A673 (cell line): Measurements from ENCODE around the gene SYNGR2. TPM values are rescaled to one million over a fixed set of nuclear protein-coding genes. Genes with fewer than 3 reads are reported as not detected.

ENCODE experiments used
- BruUV-seq: library from RNA; stranded (reverse); fragments of 400-500 nt; replicated peaks from 2 replicates; lab custom pipeline; 2021; lab: Mats Ljungman, UMichigan
- CTCF ChIA-PET: fragments of 300-600 bp; sonication (Branson Sonifier 250); formaldehyde crosslinking; loops from one replicate; lab custom pipeline; 2022; ENCODE audit warnings: antibody characterized with exemption; lab: Charles Lee
- POLR2A ChIA-PET: fragments of 300-600 bp; sonication (Branson Sonifier 250); formaldehyde crosslinking; loops from one replicate; lab custom pipeline; 2022; ENCODE audit warnings: antibody characterized with exemption; ENCODE audit not compliant: low non-redundant PET; lab: Charles Lee
- DNase-seq: peaks from one replicate; pipeline ENCODE4 v3.0.0-alpha.2; 2015; ENCODE audit warnings: low spot score
- H3K27ac ChIP-seq: fragments of 200-600 bp; sonication (generic); 2 replicates; pipeline ENCODE4 v1.5.1; 2016; ENCODE audit warnings: mixed run types, low read depth, mild to moderate bottlenecking, mixed read lengths, antibody characterized with exemption, low read length; ENCODE audit not compliant: poor library complexity, severe bottlenecking
- H3K27me3 ChIP-seq: fragments of 200-600 bp; sonication (generic); replicated peaks from 2 replicates; pipeline ENCODE4 v1.6.1; 2017; ENCODE audit warnings: mixed run types, low read depth, mild to moderate bottlenecking, mixed read lengths, antibody characterized with exemption, low read length; ENCODE audit not compliant: insufficient read depth, poor library complexity
- H3K36me3 ChIP-seq: fragments of 200-600 bp; sonication (generic); 2 replicates; pipeline ENCODE4 v1.6.1; 2016; ENCODE audit warnings: mixed run types, mild to moderate bottlenecking, mixed read lengths, antibody characterized with exemption, low read length; ENCODE audit not compliant: insufficient read depth, poor library complexity, severe bottlenecking
- H3K4me1 ChIP-seq: fragments of 200-600 bp; sonication (generic); 2 replicates; pipeline ENCODE4 v1.6.1; 2017; ENCODE audit warnings: mixed run types, mild to moderate bottlenecking, mixed read lengths, antibody characterized with exemption, low read length; ENCODE audit not compliant: insufficient read depth, poor library complexity, severe bottlenecking
- H3K4me3 ChIP-seq: fragments of 200-600 bp; sonication (generic); 2 replicates; pipeline ENCODE4 v1.5.1; 2016; ENCODE audit warnings: low read depth, mixed run types, mild to moderate bottlenecking, mixed read lengths, low read length; ENCODE audit not compliant: poor library complexity, severe bottlenecking
- H3K9me3 ChIP-seq: fragments of 200-600 bp; sonication (generic); 2 replicates; pipeline ENCODE4 v1.6.1; 2016; ENCODE audit warnings: mixed run types, low read depth, mild to moderate bottlenecking, mixed read lengths, antibody characterized with exemption, low read length; ENCODE audit not compliant: poor library complexity, severe bottlenecking
- EZH2 ChIP-seq: fragments of 200-600 bp; sonication (generic); IDR thresholded peaks from 2 replicates; pipeline ENCODE4 v1.6.1; 2017; ENCODE audit warnings: borderline replicate concordance, low read depth, mild to moderate bottlenecking, mixed read lengths, antibody characterized with exemption, low read length; ENCODE audit not compliant: poor library complexity, severe bottlenecking
- intact Hi-C: fragments of 100-400 bp; cut with micrococcal nuclease; formaldehyde crosslinking; loops from one replicate; pipeline ENCODE4 v1.10.0; 2022; ENCODE audit not compliant: unreplicated experiment
- total RNA-seq: library from RNA; stranded (reverse); gene quantifications from 2 replicates; pipeline ENCODE4 v1.2.3, GENCODE V29; 2021
- TF ChIP-seq, protein P1 (sequence below): fragments of 300-800, 200-600 bp; sonication (generic); conservative IDR thresholded peaks from 2 replicates; pipeline ENCODE4 v1.5.1; 2017; ENCODE audit warnings: low read depth, mild to moderate bottlenecking, antibody characterized with exemption, low read length, moderate library complexity, mixed read lengths

Gene SYNGR2
- total RNA-seq, 1 experiment from 2014 or later: 55.3 TPM

- Histone ChIP-seq H3K27ac (no peak overlapping the region), H3K4me1 (peaks cover 42% of the 10 kb centered on the region), H3K4me3 (no peak overlapping the region), H3K36me3 (no peaks in the 10 kb centered on the region), H3K9me3 (no peaks in the 10 kb centered on the region), H3K27me3 (no peaks in the 10 kb centered on the region)
- intact Hi-C loops: loop anchor here (5.0 kb wide), 1 partner anchor 40 kb away; the partner anchor contains the start of gene SYNGR2
- ChIA-PET POLR2A (no interaction called here), CTCF (no interaction called here)
- no peak for DNase-seq
- BruUV-seq: no TSS peak
- TF ChIP-seq, protein P1, sequence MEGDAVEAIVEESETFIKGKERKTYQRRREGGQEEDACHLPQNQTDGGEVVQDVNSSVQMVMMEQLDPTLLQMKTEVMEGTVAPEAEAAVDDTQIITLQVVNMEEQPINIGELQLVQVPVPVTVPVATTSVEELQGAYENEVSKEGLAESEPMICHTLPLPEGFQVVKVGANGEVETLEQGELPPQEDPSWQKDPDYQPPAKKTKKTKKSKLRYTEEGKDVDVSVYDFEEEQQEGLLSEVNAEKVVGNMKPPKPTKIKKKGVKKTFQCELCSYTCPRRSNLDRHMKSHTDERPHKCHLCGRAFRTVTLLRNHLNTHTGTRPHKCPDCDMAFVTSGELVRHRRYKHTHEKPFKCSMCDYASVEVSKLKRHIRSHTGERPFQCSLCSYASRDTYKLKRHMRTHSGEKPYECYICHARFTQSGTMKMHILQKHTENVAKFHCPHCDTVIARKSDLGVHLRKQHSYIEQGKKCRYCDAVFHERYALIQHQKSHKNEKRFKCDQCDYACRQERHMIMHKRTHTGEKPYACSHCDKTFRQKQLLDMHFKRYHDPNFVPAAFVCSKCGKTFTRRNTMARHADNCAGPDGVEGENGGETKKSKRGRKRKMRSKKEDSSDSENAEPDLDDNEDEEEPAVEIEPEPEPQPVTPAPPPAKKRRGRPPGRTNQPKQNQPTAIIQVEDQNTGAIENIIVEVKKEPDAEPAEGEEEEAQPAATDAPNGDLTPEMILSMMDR: no peak
- no peak for TF ChIP-seq EZH2
These were observed 41.5 kb upstream of the SYNGR2 start for GRCh38 chr17:78126895-78127238.

DNA sequence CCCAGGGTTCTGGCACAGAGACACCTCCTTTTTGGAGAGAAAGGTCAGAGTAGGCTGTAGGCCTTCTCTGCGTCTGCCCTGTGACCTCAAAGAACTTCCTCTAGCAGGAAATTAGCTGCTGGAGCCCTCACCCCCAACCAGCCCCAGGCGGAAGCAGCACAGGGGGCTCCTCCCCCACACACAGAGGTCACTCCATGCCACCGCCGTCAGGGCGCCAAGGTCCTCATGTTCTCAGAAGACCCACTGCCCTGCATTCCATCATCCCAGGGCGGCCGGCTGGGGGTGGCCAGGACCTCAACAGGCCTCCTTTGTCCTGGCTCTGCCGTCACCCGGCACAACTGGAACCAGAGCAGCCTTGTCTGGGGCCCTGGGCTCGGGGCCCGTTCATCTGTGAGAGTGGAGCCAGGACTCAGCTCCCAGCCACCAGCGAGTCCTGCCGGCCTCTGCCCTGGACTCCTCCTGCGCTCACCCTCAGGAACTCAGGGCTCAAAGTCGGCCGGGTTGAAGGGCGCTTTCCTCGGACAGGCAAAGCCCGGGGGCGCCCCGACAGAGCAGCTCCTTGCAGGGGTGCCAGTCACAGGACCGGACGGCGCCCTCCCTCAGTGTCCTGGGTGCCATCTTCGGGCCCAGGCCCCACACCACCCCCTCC lies 41.0 kb upstream of the SYNGR2 start:
- TF ChIP-seq EZH2: no peak
- TF ChIP-seq, protein P1: no peak
- no TSS peak for BruUV-seq
- ChIA-PET CTCF (interaction anchor here (0.6 to 0.8 kb wide), 2 partner anchors 49 to 132 kb away, joined by 3 read pairs; no protein-coding TSS in a partner anchor), POLR2A (no interaction called here)
- intact Hi-C loops: loop anchor here (5.0 kb wide), 1 partner anchor 40 kb away; the partner anchor contains the start of gene SYNGR2
- H3K4me1 ChIP-seq: peaks cover 46% of the 10 kb centered on the region
- peak overlapping the region; percentile 80 for H3K4me3 ChIP-seq
- H3K36me3 ChIP-seq: no peaks in the 10 kb centered on the region
- H3K27ac ChIP-seq: no peak overlapping the region
- no peaks in the 10 kb centered on the region for H3K9me3 ChIP-seq
- no peaks in the 10 kb centered on the region for H3K27me3 ChIP-seq
- DNase-seq: no peak

DNA sequence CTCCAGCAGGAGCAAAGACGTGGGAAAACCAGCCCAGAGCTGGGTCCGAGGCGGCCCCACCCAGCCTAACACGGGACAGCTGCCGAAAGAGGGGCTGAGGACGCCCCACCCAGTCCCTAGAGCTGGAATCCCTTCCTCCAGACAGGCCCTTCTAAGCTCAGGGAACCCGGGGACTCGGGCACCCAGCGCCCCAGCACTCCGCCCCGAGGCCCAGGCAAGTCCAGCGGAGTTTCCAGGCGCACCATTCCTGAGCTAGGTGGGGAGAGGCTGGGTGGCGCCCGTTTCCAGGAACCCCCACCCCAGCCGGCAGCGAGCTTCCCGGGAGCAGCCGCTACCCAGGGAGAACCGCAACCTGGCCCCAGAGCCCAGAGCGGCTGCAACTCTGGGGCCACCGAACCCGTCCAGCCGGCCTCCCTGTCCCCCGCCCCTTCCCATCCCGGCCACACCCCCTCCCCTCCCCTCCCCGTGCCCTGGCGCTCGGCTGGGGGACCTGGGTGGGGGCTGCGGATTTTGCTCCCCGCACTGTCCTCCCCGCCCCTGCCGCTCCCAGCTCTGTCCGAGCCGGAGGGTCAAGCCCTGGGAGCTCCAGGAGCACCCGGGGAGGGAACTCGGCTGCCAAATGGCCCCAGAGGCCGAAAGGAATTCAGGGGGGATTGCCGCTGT lies 40.4 kb upstream of the SYNGR2 start:
- no peak for TF ChIP-seq EZH2
- TF ChIP-seq, protein P1: no peak
- peak overlapping the region; percentile 64 for H3K27ac ChIP-seq
- ChIA-PET POLR2A (no interaction called here), CTCF (interaction anchor here (0.6 to 0.8 kb wide), 2 partner anchors 48 to 131 kb away, joined by 3 read pairs; no protein-coding TSS in a partner anchor)
- H3K27me3 ChIP-seq: no peaks in the 10 kb centered on the region
- H3K4me1 ChIP-seq: peaks cover 46% of the 10 kb centered on the region
- no peaks in the 10 kb centered on the region for H3K9me3 ChIP-seq
- intact Hi-C loops: loop anchor here (5.0 kb wide), 1 partner anchor 39 kb away; the partner anchor contains the start of gene SYNGR2
- H3K4me3 ChIP-seq: peak overlapping the region; percentile 80
- H3K36me3 ChIP-seq: no peaks in the 10 kb centered on the region
- BruUV-seq: no TSS peak
- no peak for DNase-seq
